A673 (cell line): ENCODE data around the gene OR2D3. TPM values are rescaled to one million over a fixed set of nuclear protein-coding genes. Genes with fewer than 3 reads are reported as not detected.
"Not testable (repeated sequence)": the region's sequence is repeated elsewhere in the genome, so short reads cannot be mapped to it uniquely, and the experiment has no call there.

Experiments used
- BruUV-seq: library from RNA; stranded (reverse); fragments of 400-500 nt; replicated peaks from 2 replicates; lab custom pipeline; 2021; lab: Mats Ljungman, UMichigan
- CTCF ChIA-PET: fragments of 300-600 bp; sonication (Branson Sonifier 250); formaldehyde crosslinking; loops from one replicate; lab custom pipeline; 2022; ENCODE audit warnings: antibody characterized with exemption; lab: Charles Lee
- POLR2A ChIA-PET: fragments of 300-600 bp; sonication (Branson Sonifier 250); formaldehyde crosslinking; loops from one replicate; lab custom pipeline; 2022; ENCODE audit warnings: antibody characterized with exemption; ENCODE audit not compliant: low non-redundant PET; lab: Charles Lee
- DNase-seq: peaks from one replicate; pipeline ENCODE4 v3.0.0-alpha.2; 2015; ENCODE audit warnings: low spot score
- H3K27ac ChIP-seq: fragments of 200-600 bp; sonication (generic); 2 replicates; pipeline ENCODE4 v1.5.1; 2016; ENCODE audit warnings: mixed run types, low read depth, mild to moderate bottlenecking, mixed read lengths, antibody characterized with exemption, low read length; ENCODE audit not compliant: poor library complexity, severe bottlenecking
- H3K27me3 ChIP-seq: fragments of 200-600 bp; sonication (generic); replicated peaks from 2 replicates; pipeline ENCODE4 v1.6.1; 2017; ENCODE audit warnings: mixed run types, low read depth, mild to moderate bottlenecking, mixed read lengths, antibody characterized with exemption, low read length; ENCODE audit not compliant: insufficient read depth, poor library complexity
- H3K36me3 ChIP-seq: fragments of 200-600 bp; sonication (generic); 2 replicates; pipeline ENCODE4 v1.6.1; 2016; ENCODE audit warnings: mixed run types, mild to moderate bottlenecking, mixed read lengths, antibody characterized with exemption, low read length; ENCODE audit not compliant: insufficient read depth, poor library complexity, severe bottlenecking
- H3K4me1 ChIP-seq: fragments of 200-600 bp; sonication (generic); 2 replicates; pipeline ENCODE4 v1.6.1; 2017; ENCODE audit warnings: mixed run types, mild to moderate bottlenecking, mixed read lengths, antibody characterized with exemption, low read length; ENCODE audit not compliant: insufficient read depth, poor library complexity, severe bottlenecking
- H3K4me3 ChIP-seq: fragments of 200-600 bp; sonication (generic); 2 replicates; pipeline ENCODE4 v1.5.1; 2016; ENCODE audit warnings: low read depth, mixed run types, mild to moderate bottlenecking, mixed read lengths, low read length; ENCODE audit not compliant: poor library complexity, severe bottlenecking
- H3K9me3 ChIP-seq: fragments of 200-600 bp; sonication (generic); 2 replicates; pipeline ENCODE4 v1.6.1; 2016; ENCODE audit warnings: mixed run types, low read depth, mild to moderate bottlenecking, mixed read lengths, antibody characterized with exemption, low read length; ENCODE audit not compliant: poor library complexity, severe bottlenecking
- CTCF ChIP-seq: fragments of 300-800, 200-600 bp; sonication (generic); conservative IDR thresholded peaks from 2 replicates; pipeline ENCODE4 v1.5.1; 2017; ENCODE audit warnings: low read depth, mild to moderate bottlenecking, antibody characterized with exemption, low read length, moderate library complexity, mixed read lengths
- EZH2 ChIP-seq: fragments of 200-600 bp; sonication (generic); IDR thresholded peaks from 2 replicates; pipeline ENCODE4 v1.6.1; 2017; ENCODE audit warnings: borderline replicate concordance, low read depth, mild to moderate bottlenecking, mixed read lengths, antibody characterized with exemption, low read length; ENCODE audit not compliant: poor library complexity, severe bottlenecking
- intact Hi-C: fragments of 100-400 bp; cut with micrococcal nuclease; formaldehyde crosslinking; loops from one replicate; pipeline ENCODE4 v1.10.0; 2022; ENCODE audit not compliant: unreplicated experiment
- total RNA-seq: library from RNA; stranded (reverse); gene quantifications from 2 replicates; pipeline ENCODE4 v1.2.3, GENCODE V29; 2021

The OR2D3 gene
- total RNA-seq, 1 experiment from 2014 or later: not detected

GRCh38 chr11:6968816-6969215 is 48.0 kb downstream of the OR2D3 start:
- POLR2A ChIA-PET: no interaction called here
- intact Hi-C loops: no loop called here
- Histone ChIP-seq H3K27ac (no peak overlapping the region), H3K9me3 (no peaks in the 10 kb centered on the region), H3K4me1 (no peaks in the 10 kb centered on the region), H3K36me3 (no peaks in the 10 kb centered on the region), H3K27me3 (no peaks in the 10 kb centered on the region), H3K4me3 (no peak overlapping the region)
- CTCF ChIA-PET: no interaction called here
- BruUV-seq: no TSS peak
- no peak for DNase-seq
- TF ChIP-seq EZH2 (no peak), CTCF (no peak)

- H3K36me3 ChIP-seq, H3K27ac ChIP-seq, H3K27me3 ChIP-seq, POLR2A ChIA-PET, H3K4me1 ChIP-seq, H3K4me3 ChIP-seq, CTCF ChIA-PET, DNase-seq, H3K9me3 ChIP-seq, BruUV-seq, intact Hi-C loops: not testable (repeated sequence)
These were observed 49.1 kb downstream of the OR2D3 start for GRCh38 chr11:6969854-6970253.

Other genes starting within 250 kb of the OR2D3 start
- 82.5 and 98.5 TPM in 2 replicates for gene MRPL17, start 237.7 kb upstream of the OR2D3 start, total RNA-seq
- not detected in 2 replicates for gene OR2AG2, start 149.0 kb upstream of the OR2D3 start, total RNA-seq
- gene OR2AG1, start 138.0 kb upstream of the OR2D3 start, total RNA-seq: not detected in 2 replicates
- gene OR6A2, start 121.3 kb upstream of the OR2D3 start, total RNA-seq: not detected in 2 replicates
- gene OR10A5, start 75.3 kb upstream of the OR2D3 start, total RNA-seq: not detected in 2 replicates
- gene OR10A2, start 57.9 kb upstream of the OR2D3 start, total RNA-seq: not detected in 2 replicates
- gene OR10A4, start 44.4 kb upstream of the OR2D3 start, total RNA-seq: not detected in 2 replicates
- not detected in 2 replicates for gene OR2D2, start 28.5 kb upstream of the OR2D3 start, total RNA-seq
- gene ZNF215, start 5.4 kb downstream of the OR2D3 start, total RNA-seq: 0.26 and 0.37 TPM in 2 replicates
- gene ZNF214, start 99.3 kb downstream of the OR2D3 start, total RNA-seq: 0.11 and 0.17 TPM in 2 replicates
- gene NLRP14, start 99.5 kb downstream of the OR2D3 start, total RNA-seq: not detected in 2 replicates
- not detected in 2 replicates for gene RBMXL2, start 168.0 kb downstream of the OR2D3 start, total RNA-seq